ENCODE measurements around the gene RAB34.
A peak's percentile ranks its signal among the peaks of the same experiment; 100 is the strongest.

RAB34 gene, protein sequence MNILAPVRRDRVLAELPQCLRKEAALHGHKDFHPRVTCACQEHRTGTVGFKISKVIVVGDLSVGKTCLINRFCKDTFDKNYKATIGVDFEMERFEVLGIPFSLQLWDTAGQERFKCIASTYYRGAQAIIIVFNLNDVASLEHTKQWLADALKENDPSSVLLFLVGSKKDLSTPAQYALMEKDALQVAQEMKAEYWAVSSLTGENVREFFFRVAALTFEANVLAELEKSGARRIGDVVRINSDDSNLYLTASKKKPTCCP

DNA sequence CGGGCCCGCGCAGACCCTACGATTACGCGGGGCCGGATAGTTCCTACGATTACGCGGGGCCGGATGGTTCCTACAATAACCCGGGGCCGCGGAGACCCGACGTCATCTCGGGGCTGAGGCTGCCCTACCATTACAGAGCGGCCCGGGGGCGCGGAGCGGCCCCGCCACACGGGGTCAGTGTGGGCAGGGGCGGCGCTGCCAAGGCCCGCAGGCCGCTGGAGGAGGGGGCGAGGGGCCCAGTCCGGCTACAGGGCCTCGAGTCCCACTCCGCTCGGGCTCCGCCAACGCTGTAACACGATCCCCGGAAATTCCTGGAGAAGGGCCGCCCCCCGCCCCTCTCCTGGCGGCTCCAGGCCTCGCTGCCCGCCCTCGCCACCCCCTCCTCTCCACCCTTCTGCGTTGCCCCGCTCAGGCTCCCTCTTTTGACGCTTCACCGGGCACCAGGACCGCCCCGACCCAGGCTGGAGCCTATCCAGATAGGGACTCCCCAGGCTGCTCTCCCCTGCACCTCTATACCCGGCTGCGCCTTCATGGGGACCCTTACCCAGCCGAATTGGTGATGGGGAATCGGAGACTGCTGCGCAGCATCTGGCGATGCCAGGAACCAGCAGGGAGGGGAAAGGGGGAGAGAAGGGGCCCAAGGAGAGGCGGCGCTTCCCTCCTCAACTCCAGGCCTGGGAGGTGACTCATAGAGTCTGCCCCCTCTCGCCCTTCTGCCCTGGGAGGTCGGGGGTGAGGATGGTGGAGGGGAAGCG lies at the start of gene RAB34:
TSS of gene RAB34 (minus strand) at position 291 of the 755 bp plus-strand sequence. CDS start 602 bp downstream, outside the sequence.
- DNase-seq = peak; percentile 21

DNA sequence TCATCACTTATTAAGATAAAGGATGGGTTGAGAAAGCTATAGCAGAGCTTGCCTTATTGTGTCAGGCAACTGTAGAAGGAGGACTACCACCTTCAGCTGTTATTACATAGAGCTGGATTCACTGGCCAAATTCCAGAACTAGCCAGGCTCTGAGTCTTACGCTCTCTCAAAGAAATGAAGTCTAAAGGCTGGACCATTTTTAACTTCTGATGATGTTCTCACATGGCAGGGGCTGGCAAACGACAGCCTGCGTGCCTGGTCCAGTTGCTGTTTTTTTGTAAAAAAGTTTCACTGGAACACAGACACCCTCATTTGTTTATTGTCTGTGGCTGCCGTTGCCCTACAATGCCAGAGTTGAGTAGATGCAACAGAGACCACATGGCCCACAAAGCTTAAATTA lies 47.4 kb upstream of the RAB34 start:
- DNase-seq = no peak

DNA sequence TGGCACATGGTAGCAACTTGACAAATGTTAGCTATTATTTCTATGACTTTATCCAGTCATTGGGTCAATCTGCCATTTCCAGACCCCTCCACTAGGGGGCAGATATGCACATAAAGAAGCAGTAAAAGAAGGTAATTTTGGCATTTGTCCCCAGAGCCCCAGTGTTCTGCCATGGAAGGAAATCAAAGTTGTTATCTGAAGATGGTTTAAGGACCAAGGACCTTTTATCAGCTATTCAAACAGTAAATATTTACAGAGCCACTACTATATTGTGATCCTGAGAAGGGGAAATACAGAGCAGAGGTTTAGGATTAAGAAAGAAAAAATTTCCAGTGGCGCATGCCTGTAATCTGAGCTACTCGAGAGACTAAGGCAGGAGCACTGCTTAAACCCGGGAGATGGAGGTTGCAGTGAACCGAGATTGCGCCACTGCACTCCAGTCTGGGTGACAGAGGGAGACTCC lies 46.2 kb upstream of the RAB34 start:
- peak; percentile 83 for DNase-seq

DNA sequence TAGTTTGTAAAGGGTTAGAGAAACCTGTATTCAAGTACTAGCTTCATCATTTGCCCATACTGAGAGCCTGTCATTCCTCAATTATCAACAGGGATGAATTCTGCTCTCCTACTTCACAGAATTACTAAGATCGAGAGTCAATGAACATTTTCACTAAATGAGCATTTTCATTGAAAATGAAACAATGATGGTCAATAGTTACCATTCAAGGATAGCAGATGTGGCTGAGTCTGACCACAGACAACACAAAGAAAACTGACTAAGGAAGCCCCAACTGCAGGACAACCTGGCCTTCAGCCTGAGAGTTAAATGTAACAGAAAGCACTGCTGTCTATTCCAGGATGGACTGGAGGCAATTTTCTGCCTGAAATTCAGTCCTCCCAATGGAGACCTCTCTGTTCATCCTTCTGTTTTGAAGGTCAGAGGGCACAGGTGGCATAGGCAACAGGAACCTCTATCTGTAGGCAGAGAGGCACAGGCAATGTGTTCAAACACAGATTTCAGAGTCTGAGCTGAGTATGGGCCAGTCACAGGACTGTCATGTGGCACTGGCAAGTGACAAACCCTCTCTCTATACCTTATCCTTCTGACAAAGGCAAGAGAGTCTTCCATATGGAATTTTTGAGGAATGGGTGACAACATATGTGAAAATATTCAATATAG lies 45.6 kb upstream of the RAB34 start:
- peak; percentile 71 for DNase-seq

DNA sequence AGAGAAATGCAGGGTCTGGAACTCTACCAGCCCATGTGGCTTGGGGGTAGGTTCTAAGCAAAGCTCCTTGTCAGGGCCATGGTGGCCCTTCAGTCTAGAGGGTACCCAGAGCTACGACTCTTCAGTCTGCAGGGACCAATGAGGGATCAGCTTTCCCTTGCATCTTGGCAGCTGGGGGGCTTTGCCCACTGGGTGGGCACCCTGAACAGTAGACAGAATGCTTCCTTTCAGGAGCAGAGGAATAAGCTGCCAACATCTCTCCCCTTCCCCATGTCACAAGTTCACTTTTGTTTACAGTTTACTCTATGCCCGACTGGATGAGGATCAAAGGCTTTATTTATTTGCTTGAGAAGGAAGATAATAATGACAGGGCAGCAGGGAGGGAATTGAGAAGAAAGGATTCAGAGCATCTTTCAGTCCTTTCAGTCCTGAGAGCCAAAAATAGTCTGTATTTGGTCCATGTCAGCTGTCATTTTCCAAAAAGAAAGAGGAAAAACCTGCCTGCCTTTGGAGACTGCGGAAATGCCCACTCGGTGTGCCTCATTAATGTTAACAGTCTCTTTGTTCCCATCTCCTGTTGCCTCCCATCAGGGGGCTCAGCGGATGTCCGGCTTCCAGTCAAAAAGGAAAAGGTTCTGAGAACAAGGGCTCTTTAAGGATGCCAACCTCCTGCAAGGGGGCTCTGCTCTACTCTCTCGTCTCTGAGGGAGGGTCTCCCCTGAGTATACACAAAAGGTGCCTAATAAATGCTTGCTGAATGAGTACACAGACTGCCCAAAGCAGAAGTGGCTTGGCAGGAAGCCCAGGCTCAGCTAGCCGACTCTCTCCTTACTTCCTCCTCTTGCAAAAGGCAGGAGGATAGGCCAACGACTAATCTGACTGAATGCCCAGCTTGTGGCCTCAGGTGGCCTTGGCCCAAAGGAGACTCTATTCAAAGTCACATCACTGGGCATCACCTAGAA lies 43.2 kb upstream of the RAB34 start:
- no peak for DNase-seq

DNA sequence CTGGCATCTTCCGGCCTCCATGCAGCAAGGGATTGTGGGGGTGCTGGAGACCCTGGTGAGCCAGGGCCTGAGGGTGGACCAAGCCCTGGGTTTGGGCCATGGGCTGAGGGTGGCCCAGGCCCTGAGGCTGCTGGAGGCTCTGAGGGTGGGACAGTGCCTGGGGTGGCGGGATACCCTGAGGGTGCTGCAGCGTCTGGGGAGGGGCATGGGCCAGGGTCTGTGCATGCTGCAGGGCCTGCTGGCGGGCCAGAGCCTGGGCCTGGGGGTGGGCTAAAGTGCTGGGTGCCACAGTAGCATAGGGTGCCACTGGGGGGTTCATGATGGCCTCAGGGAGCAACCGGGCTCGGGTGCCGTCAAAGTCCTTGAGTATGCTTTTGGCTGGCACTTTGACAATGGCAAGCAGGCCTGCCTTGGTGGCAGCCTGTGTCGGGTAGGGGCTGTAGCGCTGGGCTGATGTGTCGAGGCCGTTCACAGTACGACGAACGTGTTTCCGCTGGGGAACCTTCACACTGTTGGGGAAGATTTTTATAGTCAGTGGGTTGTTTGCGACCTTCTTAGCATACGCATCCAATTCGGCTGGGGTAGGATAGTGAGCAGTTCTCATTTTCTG lies 41.7 kb upstream of the RAB34 start:
- DNase-seq = no peak

DNA sequence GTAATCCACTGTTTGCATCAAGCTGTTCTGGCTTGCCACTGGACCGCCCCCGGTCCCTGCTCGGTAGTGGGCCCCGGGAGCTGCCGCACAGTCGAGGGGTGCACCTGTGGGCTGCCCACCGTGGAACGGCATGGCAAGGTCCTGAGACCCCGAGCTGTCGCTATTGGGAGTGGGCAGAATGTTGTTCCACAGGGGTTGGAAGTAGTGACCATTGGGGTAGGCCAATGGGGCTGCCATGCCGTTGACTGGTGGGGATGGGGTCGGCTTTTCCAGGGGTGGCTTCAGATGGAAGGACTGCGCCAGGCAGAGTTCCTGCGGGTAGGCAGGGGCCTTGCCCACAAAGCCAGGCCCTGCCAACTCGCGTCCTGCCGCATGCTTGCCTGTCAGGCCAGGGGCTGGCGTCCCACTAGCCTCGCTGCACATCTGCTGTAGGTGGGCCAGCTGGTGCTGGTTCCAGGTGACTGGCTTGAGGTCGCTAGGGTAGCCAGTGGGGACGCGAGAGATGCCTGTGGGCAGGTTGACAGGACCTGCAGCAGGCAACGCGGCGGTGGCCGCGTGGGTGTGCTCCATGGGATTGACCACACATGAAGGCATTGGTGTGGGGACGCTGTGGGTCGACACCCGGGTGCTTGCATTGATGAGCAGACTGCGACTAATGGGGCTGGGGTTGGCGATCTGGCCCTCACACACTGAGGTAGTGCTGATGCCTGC lies 40.9 kb upstream of the RAB34 start:
- no peak for DNase-seq

DNA sequence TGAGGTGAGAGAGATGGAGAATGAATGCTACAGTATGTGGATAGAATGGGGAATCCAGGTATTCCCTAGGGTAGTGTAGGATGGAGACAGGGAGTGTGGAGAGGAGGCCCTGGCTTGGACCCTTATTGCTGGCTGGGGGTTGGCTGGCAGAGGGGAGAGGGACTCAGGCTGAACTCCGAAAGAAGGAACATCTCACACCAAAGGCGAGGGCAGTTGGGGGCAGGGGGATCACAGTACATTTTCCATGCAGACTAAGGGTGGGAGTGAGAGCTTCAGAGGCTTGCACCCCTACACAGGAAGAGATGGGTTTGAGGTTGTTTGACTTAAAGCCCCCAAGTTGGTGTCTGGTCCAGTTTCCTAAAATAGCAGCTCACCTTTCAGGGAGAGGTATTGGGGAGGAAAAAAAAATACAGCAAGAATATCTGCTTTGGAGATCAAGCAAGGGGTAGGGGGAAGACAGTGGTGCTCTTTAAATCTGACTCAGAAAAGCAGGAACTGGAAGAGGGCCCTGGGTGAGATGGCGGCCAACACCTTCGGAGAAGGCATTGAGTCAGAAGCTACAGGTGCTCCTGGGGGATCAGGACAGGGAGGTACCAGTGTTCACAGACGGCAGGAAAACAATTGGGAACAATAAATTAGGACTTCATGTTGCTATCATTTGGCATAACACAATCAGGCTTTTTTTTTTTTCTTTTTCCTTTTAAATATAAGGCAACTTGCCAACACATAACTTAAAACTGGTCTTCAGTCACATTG lies 38.6 kb upstream of the RAB34 start:
- DNase-seq = no peak

DNA sequence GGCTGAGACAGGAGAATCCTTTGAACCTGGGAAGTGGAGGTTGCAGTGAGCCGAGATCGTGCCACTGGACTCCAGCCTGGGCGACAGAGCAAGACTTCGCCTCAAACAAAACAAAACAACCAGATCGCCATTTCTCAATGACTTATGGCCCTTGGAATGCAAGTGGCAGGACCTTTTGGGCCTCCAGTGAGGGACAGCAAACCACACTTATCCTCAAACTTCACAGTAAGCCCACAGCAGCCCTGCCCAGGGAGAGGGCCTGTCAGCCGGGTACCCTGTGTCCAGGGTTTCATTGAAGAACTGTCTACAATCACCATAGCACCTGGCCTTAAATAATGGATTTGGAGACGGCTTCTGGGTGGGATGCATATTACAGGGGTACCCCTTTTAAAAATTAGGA lies 37.8 kb upstream of the RAB34 start:
- no peak for DNase-seq

DNA sequence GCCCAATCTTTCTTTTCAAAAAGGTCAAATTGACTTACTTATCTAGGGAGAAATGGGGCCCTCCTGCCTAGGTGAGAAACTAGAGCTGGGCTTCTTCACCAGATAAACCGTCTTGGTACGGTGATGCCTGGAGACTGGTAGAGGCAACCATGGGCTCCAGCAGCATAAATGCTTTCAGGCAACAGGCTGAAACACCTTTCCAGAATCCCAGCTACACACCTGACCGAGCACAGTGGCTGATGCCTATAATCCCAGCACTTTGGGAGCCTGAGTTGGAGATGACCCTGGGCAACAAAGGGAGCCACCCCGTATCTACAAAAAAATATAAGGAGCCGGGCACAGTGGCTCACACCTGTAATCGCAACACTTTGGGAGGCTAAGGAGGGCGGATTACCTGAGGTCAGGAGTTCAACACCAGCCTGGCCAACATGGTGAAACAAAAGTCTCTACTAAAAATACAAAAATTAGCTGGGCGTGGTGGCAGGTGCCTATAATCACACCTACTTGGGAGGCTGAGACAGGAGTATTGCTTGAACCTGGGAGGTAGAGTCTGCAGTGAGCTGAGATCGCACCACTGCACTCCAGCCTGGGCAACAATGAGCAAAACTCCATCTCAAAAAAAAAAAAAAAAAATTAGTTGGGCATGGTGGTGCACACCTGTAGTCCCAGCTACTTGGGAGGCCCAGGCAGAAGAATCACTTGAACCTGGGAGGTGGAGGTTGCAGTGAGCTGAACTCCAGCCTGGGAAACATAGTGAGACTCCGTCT lies 34.1 kb upstream of the RAB34 start:
- DNase-seq = no peak

DNA sequence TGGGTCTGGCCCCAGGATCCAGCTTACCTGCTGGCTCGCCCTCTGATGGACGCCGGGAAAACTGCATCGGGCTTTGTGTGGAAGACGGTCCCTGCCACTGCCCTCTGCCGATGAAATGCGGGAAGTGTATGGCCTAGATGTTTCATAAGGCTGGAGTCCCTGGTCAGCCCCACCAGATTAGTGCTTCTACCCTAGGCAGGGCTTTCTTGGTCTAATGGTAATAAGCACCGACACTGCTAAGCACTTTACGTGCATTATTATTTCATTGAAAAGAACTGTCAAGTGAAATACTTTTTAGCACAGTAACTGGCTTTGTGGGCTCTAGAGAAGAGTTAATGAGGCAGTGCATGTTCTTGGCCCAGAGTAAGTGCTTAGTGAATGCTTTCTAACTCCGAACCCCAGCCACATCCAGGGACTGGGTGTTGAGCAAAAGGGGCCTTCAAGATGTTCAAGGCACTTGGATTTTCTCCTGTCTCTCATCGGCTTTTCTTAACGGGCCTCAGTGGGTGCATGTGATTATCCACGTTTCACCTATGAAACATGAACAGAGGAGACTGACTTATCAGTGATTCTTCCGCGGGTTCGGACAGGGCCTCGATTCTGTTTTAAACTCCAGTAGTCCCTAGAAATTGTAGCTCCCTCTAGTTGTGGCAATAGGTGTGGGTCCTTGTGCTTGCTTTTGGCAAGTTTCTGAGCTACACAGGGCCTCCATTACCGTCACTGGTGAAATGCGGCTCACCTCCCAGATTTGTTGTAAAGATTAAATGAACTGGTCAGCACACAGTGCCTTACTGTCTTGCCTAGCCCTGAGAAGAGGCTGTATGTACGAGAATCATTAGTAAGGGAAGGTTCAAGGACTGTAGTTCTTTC lies 32.7 kb upstream of the RAB34 start:
- peak; percentile 94 for DNase-seq

DNA sequence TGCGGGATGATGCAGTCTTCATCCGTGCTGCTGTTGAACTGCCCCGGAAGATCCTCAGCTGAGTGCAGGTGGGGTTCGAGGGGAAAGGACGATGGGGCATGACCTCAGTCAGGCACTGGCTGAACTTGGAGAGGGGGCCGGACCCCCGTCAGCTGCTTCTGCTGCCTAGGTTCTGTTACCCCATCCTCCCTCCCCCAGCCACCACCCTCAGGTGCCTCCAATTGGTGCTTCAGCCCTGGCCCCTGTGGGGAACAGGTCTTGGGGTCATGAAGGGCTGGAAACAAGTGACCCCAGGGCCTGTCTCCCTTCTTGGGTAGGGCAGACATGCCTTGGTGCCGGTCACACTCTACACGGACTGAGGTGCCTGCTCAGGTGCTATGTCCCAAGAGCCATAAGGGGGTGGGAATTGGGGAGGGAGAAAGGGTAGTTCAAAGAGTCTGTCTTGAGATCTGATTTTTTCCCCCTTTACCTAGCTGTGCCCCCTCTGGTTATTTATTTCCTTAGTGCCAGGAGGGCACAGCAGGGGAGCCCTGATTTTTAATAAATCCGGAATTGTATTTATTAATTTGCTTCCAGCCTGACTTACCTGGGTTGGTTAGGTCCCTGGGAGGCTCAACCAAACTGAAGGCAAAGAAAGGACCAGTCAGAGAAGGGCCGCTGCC lies 32.0 kb upstream of the RAB34 start:
- DNase-seq = no peak

DNA sequence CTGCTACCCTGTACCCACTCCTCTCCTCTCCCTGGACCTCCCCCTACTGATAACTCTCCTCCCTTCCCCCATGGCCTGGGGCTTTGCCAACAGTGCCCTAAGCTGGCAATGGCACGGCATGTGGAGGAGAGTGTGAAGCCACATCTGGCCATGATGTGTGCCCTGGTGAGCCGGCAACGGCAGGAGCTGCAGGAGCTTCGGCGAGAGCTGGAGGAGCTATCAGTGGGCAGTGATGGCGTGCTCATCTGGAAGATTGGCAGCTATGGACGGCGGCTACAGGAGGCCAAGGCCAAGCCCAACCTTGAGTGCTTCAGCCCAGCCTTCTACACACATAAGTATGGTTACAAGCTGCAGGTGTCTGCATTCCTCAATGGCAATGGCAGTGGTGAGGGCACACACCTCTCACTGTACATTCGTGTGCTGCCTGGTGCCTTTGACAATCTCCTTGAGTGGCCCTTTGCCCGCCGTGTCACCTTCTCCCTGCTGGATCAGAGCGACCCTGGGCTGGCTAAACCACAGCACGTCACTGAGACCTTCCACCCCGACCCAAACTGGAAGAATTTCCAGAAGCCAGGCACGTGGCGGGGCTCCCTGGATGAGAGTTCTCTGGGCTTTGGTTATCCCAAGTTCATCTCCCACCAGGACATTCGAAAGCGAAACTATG lies 31.3 kb upstream of the RAB34 start:
- no peak for DNase-seq

DNA sequence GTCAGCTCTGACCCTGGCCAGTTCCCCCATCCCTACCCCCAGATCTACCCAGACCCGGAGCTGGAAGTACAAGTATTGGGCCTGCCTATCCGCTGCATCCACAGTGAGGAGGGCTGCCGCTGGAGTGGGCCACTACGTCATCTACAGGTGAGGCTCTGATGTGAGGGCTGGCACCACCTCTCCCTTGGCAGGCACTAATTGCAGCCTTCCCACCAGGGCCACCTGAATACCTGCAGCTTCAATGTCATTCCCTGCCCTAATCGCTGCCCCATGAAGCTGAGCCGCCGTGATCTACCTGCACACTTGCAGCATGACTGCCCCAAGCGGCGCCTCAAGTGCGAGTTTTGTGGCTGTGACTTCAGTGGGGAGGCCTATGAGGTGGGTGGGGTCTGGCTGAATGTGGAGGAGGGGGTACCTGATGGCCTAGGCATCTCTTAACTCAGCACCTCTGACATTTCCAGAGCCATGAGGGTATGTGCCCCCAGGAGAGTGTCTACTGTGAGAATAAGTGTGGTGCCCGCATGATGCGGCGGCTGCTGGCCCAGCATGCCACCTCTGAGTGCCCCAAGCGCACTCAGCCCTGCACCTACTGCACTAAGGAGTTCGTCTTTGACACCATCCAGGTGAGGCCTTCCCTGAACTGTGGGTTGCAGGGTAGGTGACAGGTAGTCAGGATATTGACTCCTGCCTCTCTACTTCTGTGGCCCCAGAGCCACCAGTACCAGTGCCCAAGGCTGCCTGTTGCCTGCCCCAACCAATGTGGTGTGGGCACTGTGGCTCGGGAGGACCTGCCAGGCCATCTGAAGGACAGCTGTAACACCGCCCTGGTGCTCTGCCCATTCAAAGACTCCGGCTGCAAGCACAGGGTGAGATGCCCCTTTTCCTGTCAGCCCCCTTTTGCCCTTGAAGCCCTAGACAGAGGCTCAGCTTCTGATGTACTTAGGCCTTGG lies 30.4 kb upstream of the RAB34 start:
- no peak for DNase-seq

DNA sequence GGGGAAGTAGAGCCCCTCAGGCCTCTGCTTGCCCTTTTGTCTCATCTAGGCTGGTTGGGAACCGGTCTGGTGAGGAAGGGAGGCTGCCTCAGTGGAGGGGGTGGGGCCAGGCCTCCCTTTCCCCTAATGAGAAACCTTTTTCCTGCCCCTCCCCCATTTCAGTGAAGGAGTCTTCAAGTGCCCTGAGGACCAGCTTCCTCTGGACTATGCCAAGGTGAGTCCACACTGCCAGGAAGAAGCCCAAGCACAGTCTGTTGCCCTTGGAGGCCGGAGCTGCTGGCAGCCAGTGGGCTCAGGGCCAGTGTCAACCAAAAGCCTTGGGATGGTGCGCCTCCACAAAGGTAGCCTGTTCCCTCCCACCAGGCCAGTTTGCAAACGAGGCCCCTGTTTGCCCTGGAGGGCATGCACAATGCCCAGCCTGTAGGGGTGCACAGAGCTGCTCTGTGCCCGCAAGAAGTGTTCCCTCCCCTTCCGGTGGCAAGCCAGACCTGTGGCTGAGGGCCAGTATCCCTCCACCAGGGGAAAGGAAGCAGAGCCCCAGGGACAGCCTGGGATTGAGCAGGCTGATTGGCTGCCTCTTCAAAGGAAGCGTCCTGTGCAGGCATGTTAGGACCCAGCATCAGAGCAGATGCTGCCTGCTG lies 29.5 kb upstream of the RAB34 start:
- DNase-seq = no peak

DNA sequence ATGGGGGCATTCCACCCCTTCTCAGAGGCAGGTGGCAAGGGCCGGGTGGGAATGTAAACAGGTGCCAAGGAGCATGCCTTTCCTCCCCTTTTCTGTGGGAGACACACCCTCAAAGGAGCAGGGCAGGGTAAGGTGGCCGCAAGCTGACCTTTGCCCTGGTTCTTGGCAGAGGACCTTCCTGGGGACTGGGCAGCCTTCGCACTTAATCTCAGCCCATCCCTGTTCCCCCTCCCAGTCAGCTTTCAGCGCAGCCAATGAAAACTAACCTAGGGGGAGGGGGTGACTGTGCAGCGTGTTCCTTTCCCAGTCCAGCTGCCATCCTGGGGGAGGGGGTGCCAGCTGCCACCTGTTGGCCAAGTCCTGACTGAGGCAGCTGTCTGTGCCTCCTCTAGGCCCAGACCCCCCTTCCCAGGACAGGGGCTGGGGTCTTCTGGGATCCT lies 29.0 kb upstream of the RAB34 start:
- DNase-seq = no peak
